Testis (tissue), 2 donors: ENCODE results near the gene MOB2.

ENCODE experiments used
- POLR2A ChIP-seq: fragments of 450-650 bp; IDR thresholded peaks from one replicate; pipeline ENCODE4 v1.6.1; 2017; ENCODE audit warnings: antibody characterized with exemption, mild to moderate bottlenecking, moderate library complexity
- TF ChIP-seq, protein P1 (sequence below), 3 experiments: fragments of 450-650 bp in 2 of 3; fragments of 200-600 bp in 1 of 3; sonication (generic) in 1 of 3; IDR thresholded peaks; one replicate each; pipeline ENCODE4 v1.5.1; 2016 to 2019; ENCODE audit warnings: antibody characterized with exemption in 3 of 3, mild to moderate bottlenecking in 2 of 3, moderate library complexity in 1 of 3

DNA sequence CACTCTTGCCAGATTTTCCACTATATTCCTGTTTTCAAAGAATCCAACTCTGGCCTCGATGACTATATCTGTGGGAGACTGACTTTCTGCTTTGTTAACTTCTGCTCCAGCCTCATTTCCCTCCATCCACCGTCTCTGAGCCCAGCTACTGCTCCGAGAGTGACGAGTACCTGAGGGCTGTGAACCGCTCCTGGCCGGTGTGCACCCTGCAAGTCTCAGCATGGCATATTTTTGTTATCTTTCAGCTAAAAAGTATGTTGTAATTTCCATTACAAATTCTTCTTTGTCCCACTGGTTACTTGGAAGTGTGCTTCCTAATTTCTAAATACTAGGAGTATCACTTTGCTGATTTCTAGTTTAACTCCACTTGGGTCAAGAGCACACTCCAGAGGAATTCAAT is 36.5 kb upstream of the MOB2 start:
- TF ChIP-seq POLR2A, result no peak
- TF ChIP-seq, protein P1, sequence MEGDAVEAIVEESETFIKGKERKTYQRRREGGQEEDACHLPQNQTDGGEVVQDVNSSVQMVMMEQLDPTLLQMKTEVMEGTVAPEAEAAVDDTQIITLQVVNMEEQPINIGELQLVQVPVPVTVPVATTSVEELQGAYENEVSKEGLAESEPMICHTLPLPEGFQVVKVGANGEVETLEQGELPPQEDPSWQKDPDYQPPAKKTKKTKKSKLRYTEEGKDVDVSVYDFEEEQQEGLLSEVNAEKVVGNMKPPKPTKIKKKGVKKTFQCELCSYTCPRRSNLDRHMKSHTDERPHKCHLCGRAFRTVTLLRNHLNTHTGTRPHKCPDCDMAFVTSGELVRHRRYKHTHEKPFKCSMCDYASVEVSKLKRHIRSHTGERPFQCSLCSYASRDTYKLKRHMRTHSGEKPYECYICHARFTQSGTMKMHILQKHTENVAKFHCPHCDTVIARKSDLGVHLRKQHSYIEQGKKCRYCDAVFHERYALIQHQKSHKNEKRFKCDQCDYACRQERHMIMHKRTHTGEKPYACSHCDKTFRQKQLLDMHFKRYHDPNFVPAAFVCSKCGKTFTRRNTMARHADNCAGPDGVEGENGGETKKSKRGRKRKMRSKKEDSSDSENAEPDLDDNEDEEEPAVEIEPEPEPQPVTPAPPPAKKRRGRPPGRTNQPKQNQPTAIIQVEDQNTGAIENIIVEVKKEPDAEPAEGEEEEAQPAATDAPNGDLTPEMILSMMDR (IDR thresholded peaks at IDR 0.05), result no peak
